IPS-20b (cell line): Measurements from ENCODE around the gene VDR.

Experiments
- H3K27ac ChIP-seq: one replicate; pipeline ENCODE4 v1.5.1; 2013; ENCODE audit warnings: low read length
- H3K27me3 ChIP-seq: 2 replicates; pipeline ENCODE4 v1.6.1; 2013; ENCODE audit warnings: mild to moderate bottlenecking, low read length, inconsistent platforms; ENCODE audit not compliant: insufficient read depth
- H3K36me3 ChIP-seq: 2 replicates; pipeline ENCODE4 v1.6.1; 2013; ENCODE audit warnings: low read depth, mild to moderate bottlenecking, inconsistent platforms, low read length, moderate library complexity; ENCODE audit not compliant: insufficient read depth
- H3K4me1 ChIP-seq: 2 replicates; pipeline ENCODE4 v1.6.1; 2013; ENCODE audit warnings: mild to moderate bottlenecking, control low read depth, inconsistent platforms, low read length, moderate library complexity; ENCODE audit not compliant: insufficient read depth
- H3K4me3 ChIP-seq: 2 replicates; pipeline ENCODE4 v1.5.1; 2013; ENCODE audit warnings: mild to moderate bottlenecking, low read length, inconsistent platforms
- H3K9ac ChIP-seq: 2 replicates; pipeline ENCODE4 v1.6.1; 2013; ENCODE audit warnings: low read depth, mild to moderate bottlenecking, inconsistent platforms, low read length, moderate library complexity
- H3K9me3 ChIP-seq: 2 replicates; pipeline ENCODE4 v1.6.1; 2013; ENCODE audit warnings: mild to moderate bottlenecking, low read depth, low read length, inconsistent platforms; ENCODE audit not compliant: insufficient read depth

VDR gene

DNA sequence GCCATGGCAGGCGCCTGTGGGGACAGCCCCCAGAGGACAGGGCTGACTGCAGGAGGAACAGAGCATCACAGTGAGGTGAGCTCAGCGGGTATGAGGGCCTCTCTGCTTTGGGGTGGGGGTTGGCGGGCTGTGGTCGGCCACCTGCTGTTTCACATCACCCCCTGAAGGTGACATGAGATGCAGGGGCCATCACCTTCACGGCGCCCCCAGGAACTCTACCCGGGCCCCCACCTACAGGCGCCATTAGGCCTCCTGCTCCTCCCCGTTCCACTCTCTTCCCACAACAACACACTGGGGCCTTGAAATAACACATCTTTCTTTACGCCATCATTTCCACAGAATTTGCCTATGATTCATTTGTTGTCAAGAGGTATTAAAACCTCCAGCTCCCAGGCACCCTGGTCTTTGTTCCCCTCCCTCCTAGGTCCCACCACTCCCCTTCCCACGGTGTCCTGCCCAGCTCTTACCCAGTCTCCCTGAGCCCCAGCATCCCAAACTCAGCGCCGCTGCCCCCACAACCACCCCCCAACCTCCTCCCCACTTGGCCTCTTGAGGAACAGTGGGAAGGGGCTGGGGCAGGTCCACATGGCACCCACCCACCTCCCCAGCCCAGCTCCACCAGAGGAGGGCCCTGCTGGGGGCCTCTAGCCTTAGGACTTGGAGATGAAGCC lies 72.4 kb downstream of the VDR start:
- Histone ChIP-seq H3K9ac (no peak overlapping the region), H3K36me3 (no peaks in the 10 kb centered on the region), H3K27me3 (no peaks in the 10 kb centered on the region), H3K27ac (no peak overlapping the region), H3K9me3 (no peaks in the 10 kb centered on the region), H3K4me1 (peaks cover 20% of the 10 kb centered on the region), H3K4me3 (no peak overlapping the region)

DNA sequence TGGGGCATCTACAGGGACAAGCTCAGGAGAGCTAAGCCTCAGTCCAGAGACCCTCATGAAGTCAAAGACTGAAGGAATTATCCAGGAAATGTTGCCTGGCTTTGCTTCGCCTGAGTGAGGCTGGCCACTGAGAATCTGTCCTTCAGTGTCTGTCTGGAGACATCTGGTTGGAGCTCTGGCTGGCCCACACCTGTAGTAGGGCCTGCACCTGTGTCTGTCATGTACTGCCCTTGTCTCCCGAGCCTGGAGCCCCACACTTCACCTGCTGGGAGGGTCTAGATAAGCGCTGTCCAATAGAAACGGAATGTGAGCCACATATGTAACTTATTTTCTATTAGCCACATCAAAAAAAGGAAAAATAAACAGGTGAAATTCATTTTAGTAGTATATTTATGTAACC lies 75.2 kb downstream of the VDR start:
- no peak overlapping the region for H3K27ac ChIP-seq
- no peak overlapping the region for H3K4me3 ChIP-seq
- H3K36me3 ChIP-seq = no peaks in the 10 kb centered on the region
- no peak overlapping the region for H3K9ac ChIP-seq
- H3K9me3 ChIP-seq = no peaks in the 10 kb centered on the region
- H3K4me1 ChIP-seq = peaks cover 20% of the 10 kb centered on the region
- no peaks in the 10 kb centered on the region for H3K27me3 ChIP-seq

DNA sequence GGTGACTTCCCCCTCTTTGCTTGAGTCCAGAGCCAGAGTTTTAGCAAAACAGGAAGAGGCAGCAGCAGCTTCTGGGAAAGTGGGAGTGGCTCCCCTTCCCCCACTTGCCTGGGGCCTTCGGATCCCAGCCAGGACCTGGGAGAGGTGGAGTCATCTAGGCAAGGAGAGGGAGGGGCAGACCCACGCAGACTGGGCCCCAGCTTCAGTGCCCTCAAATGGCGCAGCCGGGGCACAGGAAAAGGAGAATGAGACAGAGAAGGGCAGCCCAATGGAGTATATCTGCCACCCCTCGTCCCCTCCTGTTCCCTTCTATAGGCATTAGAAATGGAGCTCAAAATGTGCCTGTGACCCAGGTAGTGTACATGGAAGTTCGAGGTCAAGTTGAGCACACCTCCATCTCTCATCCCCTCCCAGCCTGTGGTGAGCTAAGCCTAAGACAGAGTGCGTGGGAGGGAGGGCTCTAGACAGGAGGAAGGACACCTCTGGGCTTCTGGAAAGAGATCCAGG lies 75.8 kb downstream of the VDR start:
- no peak overlapping the region for H3K9ac ChIP-seq
- no peaks in the 10 kb centered on the region for H3K9me3 ChIP-seq
- no peaks in the 10 kb centered on the region for H3K27me3 ChIP-seq
- no peaks in the 10 kb centered on the region for H3K36me3 ChIP-seq
- peaks cover 22% of the 10 kb centered on the region for H3K4me1 ChIP-seq
- H3K27ac ChIP-seq = no peak overlapping the region
- H3K4me3 ChIP-seq = no peak overlapping the region

DNA sequence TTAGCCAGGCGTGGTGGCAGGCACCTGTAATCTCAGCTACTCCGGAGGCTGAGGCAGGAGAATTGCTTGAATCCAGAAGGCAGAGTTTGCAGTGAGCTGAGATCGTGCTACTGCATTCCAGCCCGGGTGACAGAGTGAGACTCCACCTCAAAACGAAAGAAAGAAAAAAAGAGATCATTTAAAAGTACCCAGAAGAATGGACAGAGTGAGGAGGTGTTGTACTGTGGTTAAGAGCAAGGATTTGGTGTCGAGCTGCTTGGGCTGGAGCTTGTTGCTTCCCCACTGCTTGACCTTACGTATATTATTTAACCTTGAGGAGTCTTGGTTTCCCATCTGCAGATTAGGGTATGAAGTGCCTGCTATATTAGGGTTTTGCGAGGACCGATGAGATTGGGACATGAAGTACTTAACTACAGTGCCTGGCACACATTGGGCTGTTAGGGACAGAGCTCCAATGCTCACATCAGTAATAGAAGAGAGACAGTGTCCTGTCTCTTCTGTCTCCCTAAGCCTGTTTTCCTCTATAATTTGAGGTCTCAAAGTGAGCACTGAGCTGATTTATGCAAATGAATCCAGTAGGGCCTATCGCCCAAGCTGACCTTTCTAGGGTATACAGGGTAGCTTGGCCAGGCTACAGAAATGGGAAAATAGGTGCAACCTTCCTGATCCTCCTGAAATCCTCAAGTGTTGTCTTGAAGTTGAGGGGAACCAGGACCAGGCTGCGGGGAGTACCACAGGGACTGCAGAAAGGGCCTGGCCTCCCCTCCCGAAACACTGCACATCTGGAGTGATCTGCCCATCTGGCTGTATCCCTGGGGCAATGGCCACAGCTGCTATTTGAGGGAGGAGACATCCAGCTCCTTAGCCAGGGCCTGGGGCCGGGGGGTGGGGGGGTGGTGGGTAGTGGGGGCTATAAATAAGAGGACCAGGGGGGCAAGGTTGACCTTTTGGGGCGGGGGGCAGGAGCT lies 76.5 kb downstream of the VDR start:
- peaks cover 22% of the 10 kb centered on the region for H3K4me1 ChIP-seq

DNA sequence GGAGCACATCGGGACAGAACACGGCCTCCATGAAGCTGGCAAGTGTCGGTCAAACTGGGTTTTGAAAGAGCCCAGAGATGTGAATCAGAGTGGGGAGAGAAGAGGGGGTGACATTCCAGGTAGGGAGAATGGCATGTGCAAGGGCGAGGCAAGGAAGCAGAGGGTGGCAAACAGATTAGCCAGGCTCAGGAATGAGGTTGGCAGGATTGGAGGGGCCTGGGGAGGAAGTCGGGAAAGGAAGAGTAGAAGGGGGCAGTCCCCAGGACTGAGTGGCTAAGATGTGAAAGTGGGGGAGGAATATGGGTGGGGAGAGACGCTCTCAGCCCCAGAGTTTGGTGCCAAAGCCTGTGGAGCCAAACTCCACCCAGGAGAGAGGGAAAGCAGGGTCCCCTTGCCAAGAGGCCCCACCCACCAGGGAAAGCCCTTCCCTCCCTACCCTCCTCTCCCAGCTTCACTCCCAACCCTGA lies 79.6 kb downstream of the VDR start:
- H3K4me1 ChIP-seq = peaks cover 37% of the 10 kb centered on the region
- no peak overlapping the region for H3K4me3 ChIP-seq
- peaks cover 19% of the 10 kb centered on the region; the same call in 1 of the 2 replicates for H3K27me3 ChIP-seq
- H3K27ac ChIP-seq = no peak overlapping the region
- H3K9me3 ChIP-seq = no peaks in the 10 kb centered on the region
- no peak overlapping the region for H3K9ac ChIP-seq
- no peaks in the 10 kb centered on the region for H3K36me3 ChIP-seq

More for the DNA sequence above, 76.5 kb downstream of the VDR start:
- H3K36me3 ChIP-seq = no peaks in the 10 kb centered on the region
- no peak overlapping the region for H3K27ac ChIP-seq
- no peak overlapping the region for H3K4me3 ChIP-seq
- H3K9me3 ChIP-seq = no peaks in the 10 kb centered on the region
- peak overlapping the region; percentile 41; the same call in 1 of the 2 replicates for H3K9ac ChIP-seq
- H3K27me3 ChIP-seq = 0 out of 2 replicates have a peak, but pooled peaks cover 3% of the 10 kb centered on the region

DNA sequence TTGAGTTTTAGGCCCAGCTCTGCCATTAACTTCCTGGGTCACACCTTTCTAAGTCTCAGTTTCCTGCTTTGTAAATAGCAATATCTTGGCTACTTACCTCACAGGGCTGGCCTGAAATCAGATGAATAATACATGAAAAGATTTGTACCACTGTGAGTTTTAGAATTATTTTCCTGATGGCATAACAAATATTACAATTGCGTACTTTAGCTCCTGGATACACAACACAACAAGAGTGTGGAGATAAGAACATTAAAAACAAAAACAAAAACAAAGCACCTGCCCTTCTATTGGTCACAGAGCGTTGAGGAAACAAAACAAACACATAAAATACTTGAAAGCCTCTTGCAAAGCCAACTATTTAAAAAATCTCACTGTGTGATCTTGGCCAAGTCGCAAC lies 80.2 kb downstream of the VDR start:
- Histone ChIP-seq H3K27me3 (peaks cover 19% of the 10 kb centered on the region; the same call in 1 of the 2 replicates), H3K9me3 (no peaks in the 10 kb centered on the region), H3K4me1 (peaks cover 37% of the 10 kb centered on the region), H3K27ac (no peak overlapping the region), H3K36me3 (no peaks in the 10 kb centered on the region), H3K9ac (no peak overlapping the region), H3K4me3 (no peak overlapping the region)

DNA sequence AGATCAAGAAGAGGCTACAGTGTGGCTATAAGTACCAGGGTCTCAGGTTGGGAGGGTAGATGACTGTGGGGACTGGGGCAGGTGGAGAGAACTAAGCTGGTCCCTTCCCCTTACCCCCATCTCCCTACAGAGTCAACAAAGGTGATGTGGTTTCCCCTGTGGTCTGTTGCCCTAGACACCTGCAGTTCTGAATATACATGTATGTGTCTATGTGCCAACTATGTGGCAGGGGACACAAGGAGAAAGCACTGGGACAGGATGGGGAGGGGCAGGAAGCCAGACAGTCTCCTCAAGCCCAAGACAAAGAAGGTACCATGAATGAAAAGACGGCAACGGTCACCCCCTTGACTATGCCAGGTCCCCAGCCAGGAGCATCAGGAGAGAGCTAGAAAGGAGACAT lies 80.6 kb downstream of the VDR start:
- no peak overlapping the region for H3K27ac ChIP-seq
- H3K36me3 ChIP-seq = no peaks in the 10 kb centered on the region
- no peak overlapping the region for H3K9ac ChIP-seq
- H3K27me3 ChIP-seq = peaks cover 19% of the 10 kb centered on the region; the same call in 1 of the 2 replicates
- H3K9me3 ChIP-seq = no peaks in the 10 kb centered on the region
- H3K4me1 ChIP-seq = peaks cover 34% of the 10 kb centered on the region
- H3K4me3 ChIP-seq = no peak overlapping the region

DNA sequence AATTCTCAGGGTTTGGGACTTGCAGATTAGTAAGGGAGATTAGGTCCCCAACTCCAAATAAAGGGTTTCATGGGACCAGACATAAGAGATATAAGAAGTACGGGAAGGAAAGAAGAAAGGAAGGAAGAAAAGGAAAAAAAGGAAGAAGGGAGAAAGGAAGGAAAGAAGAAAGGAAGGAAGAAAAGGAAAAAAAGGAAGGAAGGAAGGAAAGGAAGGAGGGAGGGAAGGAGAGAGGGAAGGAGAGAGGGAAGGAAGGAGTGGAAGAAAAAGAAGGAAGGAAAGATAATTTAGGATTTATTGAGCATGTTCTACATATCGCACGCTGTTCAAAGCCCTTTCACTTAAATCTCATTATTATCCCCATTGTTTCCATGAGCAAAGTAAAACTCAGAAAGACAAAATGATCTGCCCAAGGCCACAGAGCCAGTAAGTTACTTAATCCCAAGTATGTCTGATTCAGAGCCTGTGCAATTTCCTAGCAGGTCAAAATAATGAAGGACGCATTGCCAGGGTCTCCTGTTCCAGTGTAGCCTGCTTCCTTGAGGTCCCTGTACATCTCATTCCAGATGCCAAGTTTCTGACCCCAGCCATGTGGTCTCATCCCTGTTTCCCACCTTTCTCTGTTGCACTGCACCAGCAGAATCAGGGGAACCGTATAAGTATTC lies 81.2 kb downstream of the VDR start:
- H3K27me3 ChIP-seq = peaks cover 19% of the 10 kb centered on the region; the same call in 1 of the 2 replicates
- H3K36me3 ChIP-seq = no peaks in the 10 kb centered on the region
- no peak overlapping the region for H3K27ac ChIP-seq
- no peaks in the 10 kb centered on the region for H3K9me3 ChIP-seq
- H3K4me3 ChIP-seq = no peak overlapping the region
- peaks cover 30% of the 10 kb centered on the region for H3K4me1 ChIP-seq
- H3K9ac ChIP-seq = no peak overlapping the region

DNA sequence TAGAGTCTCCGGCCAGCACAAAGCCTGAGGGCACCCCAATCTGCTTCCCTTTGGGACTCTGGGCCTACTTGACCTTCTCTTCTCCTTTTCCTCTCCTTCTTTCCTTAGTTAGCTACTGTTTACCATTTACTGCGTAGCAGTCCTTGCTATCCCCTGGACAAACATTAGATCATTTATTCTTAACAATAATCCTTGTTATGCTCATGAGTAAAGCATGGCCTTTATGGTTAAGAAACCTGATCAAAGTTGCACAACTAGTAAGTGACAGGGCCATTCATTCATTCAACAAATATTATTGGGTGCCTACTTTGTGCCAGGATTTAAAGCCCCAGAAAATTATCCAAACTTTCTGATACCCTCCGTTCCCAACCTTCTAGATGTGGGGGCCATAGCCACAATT lies 81.9 kb downstream of the VDR start:
- no peak overlapping the region for H3K9ac ChIP-seq
- H3K27ac ChIP-seq = no peak overlapping the region
- H3K27me3 ChIP-seq = peaks cover 19% of the 10 kb centered on the region; the same call in 1 of the 2 replicates
- no peaks in the 10 kb centered on the region for H3K9me3 ChIP-seq
- H3K4me1 ChIP-seq = peaks cover 30% of the 10 kb centered on the region
- H3K36me3 ChIP-seq = peaks cover 3% of the 10 kb centered on the region; the same call in 1 of the 2 replicates
- H3K4me3 ChIP-seq = no peak overlapping the region

DNA sequence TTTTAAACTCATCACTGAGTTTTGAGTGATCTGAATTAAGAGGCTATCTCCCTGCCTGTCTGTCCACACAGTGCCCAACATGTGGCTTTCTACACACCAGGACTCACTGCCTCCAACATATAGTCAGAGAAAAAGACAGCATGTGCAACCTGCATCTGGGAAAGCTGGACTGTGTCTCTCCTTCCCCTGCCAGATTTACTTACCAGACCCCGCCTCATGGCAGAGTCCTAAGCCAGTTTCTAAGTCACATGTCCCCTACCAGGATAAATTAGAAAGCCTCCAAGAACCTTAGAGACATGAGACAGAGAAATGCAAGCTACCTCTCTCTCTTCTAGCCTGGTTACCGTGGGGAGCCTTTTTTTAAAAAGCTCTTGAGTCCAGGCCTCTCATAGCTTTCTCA lies 82.4 kb downstream of the VDR start:
- no peak overlapping the region for H3K4me3 ChIP-seq
- peaks cover 19% of the 10 kb centered on the region; the same call in 1 of the 2 replicates for H3K27me3 ChIP-seq
- H3K27ac ChIP-seq = no peak overlapping the region
- H3K4me1 ChIP-seq = peaks cover 35% of the 10 kb centered on the region
- no peaks in the 10 kb centered on the region for H3K9me3 ChIP-seq
- peaks cover 7% of the 10 kb centered on the region; the same call in 1 of the 2 replicates for H3K36me3 ChIP-seq
- no peak overlapping the region for H3K9ac ChIP-seq

DNA sequence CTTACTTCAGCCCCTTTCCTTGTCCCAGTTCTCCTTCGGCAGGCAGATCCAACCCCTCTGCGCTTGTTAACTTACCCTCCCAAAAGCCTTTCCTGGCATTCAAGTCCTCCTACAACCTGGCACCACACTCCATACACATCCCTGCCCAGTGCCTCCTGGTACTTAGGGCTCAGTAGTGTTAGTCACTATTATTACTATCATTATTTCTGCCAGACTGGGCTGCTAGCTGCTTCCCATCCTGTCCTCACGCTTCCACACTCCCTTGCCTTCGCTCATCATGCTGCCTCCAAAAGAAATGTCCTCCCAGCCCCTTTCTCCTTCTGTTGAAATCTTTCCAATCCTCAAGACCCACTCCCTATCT lies 83.5 kb downstream of the VDR start:
- Histone ChIP-seq H3K4me3 (no peak overlapping the region; the same call in 1 of the 2 replicates), H3K36me3 (peaks cover 7% of the 10 kb centered on the region; the same call in 1 of the 2 replicates)

More for the DNA sequence above, 83.5 kb downstream of the VDR start:
- Histone ChIP-seq H3K9me3 (no peaks in the 10 kb centered on the region), H3K4me1 (peaks cover 43% of the 10 kb centered on the region), H3K9ac (peak overlapping the region; percentile 98; the same call in 1 of the 2 replicates), H3K27me3 (peaks cover 19% of the 10 kb centered on the region; the same call in 1 of the 2 replicates), H3K27ac (no peak overlapping the region)
